HEK293 (cell line): ENCODE measurements around the gene PXDC1.

Experiments used
- CTCF ChIA-PET: fragments of 350-600 bp; formaldehyde crosslinking; extraction: SDS; loops from one replicate; lab custom pipeline; 2021; ENCODE audit warnings: antibody characterized with exemption; lab: Yijun Ruan, JAX
- POLR2A ChIA-PET: fragments of 300-600 bp; formaldehyde crosslinking; extraction: SDS; loops from one replicate; lab custom pipeline; 2020; ENCODE audit warnings: antibody characterized with exemption, inconsistent platforms; lab: Yijun Ruan, JAX
- H3K27ac ChIP-seq: fragments of 200-500 bp; sonication (Bioruptor generic); 2 replicates; pipeline ENCODE4 v1.5.1; 2014; ENCODE audit warnings: low read depth, low read length, control low read depth, inconsistent platforms; ENCODE audit errors: extremely low read depth
- H3K36me3 ChIP-seq, 2 experiments: fragments of 200-500 bp in 1 of 2; sonication (Bioruptor generic) in 1 of 2; 1 replicate in 1 of 2; 2 replicates in 1 of 2; pipeline ENCODE4 v1.5.1; 2014 to 2017; ENCODE audit warnings: inconsistent platforms in 2 of 2, low read length in 2 of 2; ENCODE audit not compliant: control insufficient read depth in 2 of 2, insufficient read depth in 1 of 2
- H3K4me1 ChIP-seq: fragments of 200-500 bp; sonication (Bioruptor generic); 2 replicates; pipeline ENCODE4 v1.5.1; 2014; ENCODE audit warnings: mild to moderate bottlenecking, low read length, inconsistent platforms; ENCODE audit not compliant: control insufficient read depth, insufficient read depth
- H3K4me3 ChIP-seq: 2 replicates; pipeline ENCODE4 v1.5.1; 2011; ENCODE audit warnings: low read depth, mild to moderate bottlenecking, control low read depth, low read length, moderate library complexity
- H3K9me3 ChIP-seq: fragments of 200-500 bp; sonication (Bioruptor generic); 2 replicates; pipeline ENCODE4 v1.5.1; 2014; ENCODE audit warnings: low read depth, low read length, inconsistent platforms; ENCODE audit not compliant: control insufficient read depth, insufficient read depth
- HIC1 ChIP-seq: fragments of 450-650 bp; formaldehyde crosslinking; IDR thresholded peaks from 2 replicates; pipeline ENCODE4 v1.5.1; 2016; ENCODE audit warnings: missing biosample characterization, missing genetic modification characterization
- KLF10 ChIP-seq: fragments of 450-650 bp; IDR thresholded peaks from 2 replicates; pipeline ENCODE4 v1.5.1; 2018; ENCODE audit warnings: missing biosample characterization, mild to moderate bottlenecking, missing genetic modification characterization
- KLF16 ChIP-seq: fragments of 450-650 bp; formaldehyde crosslinking; IDR thresholded peaks from 2 replicates; pipeline ENCODE4 v1.5.1; 2017; ENCODE audit warnings: missing biosample characterization, missing genetic modification characterization
- SP7 ChIP-seq: fragments of 450-650 bp; formaldehyde crosslinking; IDR thresholded peaks from 2 replicates; pipeline ENCODE4 v1.5.1; 2016; ENCODE audit warnings: missing biosample characterization, missing genetic modification characterization
- ZBTB20 ChIP-seq: fragments of 450-650 bp; formaldehyde crosslinking; IDR thresholded peaks from 2 replicates; pipeline ENCODE4 v1.5.1; 2016; ENCODE audit warnings: missing biosample characterization, missing genetic modification characterization
- ZFP3 ChIP-seq: fragments of 450-650 bp; formaldehyde crosslinking; IDR thresholded peaks from 2 replicates; pipeline ENCODE4 v1.5.1; 2016; ENCODE audit warnings: low read depth, missing biosample characterization, missing genetic modification characterization
- ZFP41 ChIP-seq: fragments of 450-650 bp; formaldehyde crosslinking; IDR thresholded peaks from 2 replicates; pipeline ENCODE4 v1.5.1; 2016; ENCODE audit warnings: missing biosample characterization, missing genetic modification characterization, borderline replicate concordance
- ZFP69B ChIP-seq: fragments of 450-650 bp; formaldehyde crosslinking; IDR thresholded peaks from 2 replicates; pipeline ENCODE4 v1.5.1; 2016; ENCODE audit warnings: missing biosample characterization, missing genetic modification characterization
- ZNF132 ChIP-seq: fragments of 450-650 bp; formaldehyde crosslinking; IDR thresholded peaks from 2 replicates; pipeline ENCODE4 v1.5.1; 2017; ENCODE audit warnings: missing biosample characterization, missing genetic modification characterization, borderline replicate concordance
- ZNF202 ChIP-seq: fragments of 450-650 bp; formaldehyde crosslinking; IDR thresholded peaks from 2 replicates; pipeline ENCODE4 v1.5.1; 2016; ENCODE audit warnings: missing biosample characterization, missing genetic modification characterization, borderline replicate concordance
- ZNF248 ChIP-seq: fragments of 450-650 bp; formaldehyde crosslinking; IDR thresholded peaks from 2 replicates; pipeline ENCODE4 v1.5.1; 2017; ENCODE audit warnings: missing biosample characterization, missing genetic modification characterization
- ZNF398 ChIP-seq: fragments of 450-650 bp; formaldehyde crosslinking; IDR thresholded peaks from 2 replicates; pipeline ENCODE4 v1.5.1; 2017; ENCODE audit warnings: missing biosample characterization, missing genetic modification characterization
- ZNF416 ChIP-seq: fragments of 450-650 bp; formaldehyde crosslinking; IDR thresholded peaks from 2 replicates; pipeline ENCODE4 v1.5.1; 2016; ENCODE audit warnings: missing biosample characterization, missing genetic modification characterization
- ZNF555 ChIP-seq: fragments of 450-650 bp; formaldehyde crosslinking; conservative IDR thresholded peaks from 2 replicates; pipeline ENCODE4 v1.5.1; 2017; ENCODE audit warnings: missing biosample characterization, mild to moderate bottlenecking, missing genetic modification characterization, inconsistent platforms
- ZNF561 ChIP-seq: fragments of 450-650 bp; IDR thresholded peaks from 2 replicates; pipeline ENCODE4 v1.5.1; 2018; ENCODE audit warnings: missing biosample characterization, missing genetic modification characterization, borderline replicate concordance
- ZNF621 ChIP-seq: fragments of 450-650 bp; formaldehyde crosslinking; IDR thresholded peaks from 2 replicates; pipeline ENCODE4 v1.5.1; 2017; ENCODE audit warnings: missing biosample characterization, missing genetic modification characterization
- TF ChIP-seq, protein P1 (sequence below): fragments of 450-650 bp; formaldehyde crosslinking; conservative IDR thresholded peaks from 2 replicates; pipeline ENCODE4 v1.5.1; 2016; ENCODE audit warnings: low read depth, missing biosample characterization, missing genetic modification characterization
- TF ChIP-seq, protein P2 (sequence below): fragments of 450-650 bp; formaldehyde crosslinking; IDR thresholded peaks from 2 replicates; pipeline ENCODE4 v1.5.1; 2016; ENCODE audit warnings: missing biosample characterization, missing genetic modification characterization

Gene PXDC1

GRCh38 chr6:3759646-3760232 is 8.2 kb upstream of the PXDC1 start:
- TF ChIP-seq, protein P1, sequence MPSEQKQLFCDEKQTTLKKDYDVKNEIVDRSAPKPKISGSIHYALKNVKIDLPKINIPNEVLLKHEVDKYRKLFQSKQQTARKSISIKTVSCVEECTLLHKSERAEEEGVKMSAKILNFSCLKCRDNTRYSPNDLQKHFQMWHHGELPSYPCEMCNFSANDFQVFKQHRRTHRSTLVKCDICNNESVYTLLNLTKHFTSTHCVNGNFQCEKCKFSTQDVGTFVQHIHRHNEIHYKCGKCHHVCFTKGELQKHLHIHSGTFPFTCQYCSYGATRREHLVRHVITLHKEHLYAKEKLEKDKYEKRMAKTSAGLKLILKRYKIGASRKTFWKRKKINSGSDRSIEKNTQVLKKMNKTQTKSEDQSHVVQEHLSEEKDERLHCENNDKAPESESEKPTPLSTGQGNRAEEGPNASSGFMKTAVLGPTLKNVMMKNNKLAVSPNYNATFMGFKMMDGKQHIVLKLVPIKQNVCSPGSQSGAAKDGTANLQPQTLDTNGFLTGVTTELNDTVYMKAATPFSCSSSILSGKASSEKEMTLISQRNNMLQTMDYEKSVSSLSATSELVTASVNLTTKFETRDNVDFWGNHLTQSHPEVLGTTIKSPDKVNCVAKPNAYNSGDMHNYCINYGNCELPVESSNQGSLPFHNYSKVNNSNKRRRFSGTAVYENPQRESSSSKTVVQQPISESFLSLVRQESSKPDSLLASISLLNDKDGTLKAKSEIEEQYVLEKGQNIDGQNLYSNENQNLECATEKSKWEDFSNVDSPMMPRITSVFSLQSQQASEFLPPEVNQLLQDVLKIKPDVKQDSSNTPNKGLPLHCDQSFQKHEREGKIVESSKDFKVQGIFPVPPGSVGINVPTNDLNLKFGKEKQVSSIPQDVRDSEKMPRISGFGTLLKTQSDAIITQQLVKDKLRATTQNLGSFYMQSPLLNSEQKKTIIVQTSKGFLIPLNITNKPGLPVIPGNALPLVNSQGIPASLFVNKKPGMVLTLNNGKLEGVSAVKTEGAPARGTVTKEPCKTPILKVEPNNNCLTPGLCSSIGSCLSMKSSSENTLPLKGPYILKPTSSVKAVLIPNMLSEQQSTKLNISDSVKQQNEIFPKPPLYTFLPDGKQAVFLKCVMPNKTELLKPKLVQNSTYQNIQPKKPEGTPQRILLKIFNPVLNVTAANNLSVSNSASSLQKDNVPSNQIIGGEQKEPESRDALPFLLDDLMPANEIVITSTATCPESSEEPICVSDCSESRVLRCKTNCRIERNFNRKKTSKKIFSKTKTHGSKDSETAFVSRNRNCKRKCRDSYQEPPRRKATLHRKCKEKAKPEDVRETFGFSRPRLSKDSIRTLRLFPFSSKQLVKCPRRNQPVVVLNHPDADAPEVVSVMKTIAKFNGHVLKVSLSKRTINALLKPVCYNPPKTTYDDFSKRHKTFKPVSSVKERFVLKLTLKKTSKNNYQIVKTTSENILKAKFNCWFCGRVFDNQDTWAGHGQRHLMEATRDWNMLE (tag by site-specific recombination), result no peak
- TF ChIP-seq ZFP3 (tag by site-specific recombination) (no peak), ZNF202 (tag by site-specific recombination) (no peak), SP7 (tag by site-specific recombination) (no peak), ZFP41 (tag by site-specific recombination) (no peak), ZFP69B (no peak), ZNF398 (tag by site-specific recombination) (no peak), ZBTB20 (tag by site-specific recombination) (no peak), ZNF416 (tag by site-specific recombination) (no peak), HIC1 (tag by site-specific recombination) (no peak), KLF10 (tag by site-specific recombination) (no peak), KLF16 (no peak), ZNF248 (tag by site-specific recombination) (no peak), ZNF621 (tag by site-specific recombination) (no peak), ZNF561 (tag by site-specific recombination) (no peak), ZNF132 (tag by site-specific recombination) (no peak), ZNF555 (no peak)
- TF ChIP-seq, protein P2, sequence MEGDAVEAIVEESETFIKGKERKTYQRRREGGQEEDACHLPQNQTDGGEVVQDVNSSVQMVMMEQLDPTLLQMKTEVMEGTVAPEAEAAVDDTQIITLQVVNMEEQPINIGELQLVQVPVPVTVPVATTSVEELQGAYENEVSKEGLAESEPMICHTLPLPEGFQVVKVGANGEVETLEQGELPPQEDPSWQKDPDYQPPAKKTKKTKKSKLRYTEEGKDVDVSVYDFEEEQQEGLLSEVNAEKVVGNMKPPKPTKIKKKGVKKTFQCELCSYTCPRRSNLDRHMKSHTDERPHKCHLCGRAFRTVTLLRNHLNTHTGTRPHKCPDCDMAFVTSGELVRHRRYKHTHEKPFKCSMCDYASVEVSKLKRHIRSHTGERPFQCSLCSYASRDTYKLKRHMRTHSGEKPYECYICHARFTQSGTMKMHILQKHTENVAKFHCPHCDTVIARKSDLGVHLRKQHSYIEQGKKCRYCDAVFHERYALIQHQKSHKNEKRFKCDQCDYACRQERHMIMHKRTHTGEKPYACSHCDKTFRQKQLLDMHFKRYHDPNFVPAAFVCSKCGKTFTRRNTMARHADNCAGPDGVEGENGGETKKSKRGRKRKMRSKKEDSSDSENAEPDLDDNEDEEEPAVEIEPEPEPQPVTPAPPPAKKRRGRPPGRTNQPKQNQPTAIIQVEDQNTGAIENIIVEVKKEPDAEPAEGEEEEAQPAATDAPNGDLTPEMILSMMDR (tag by site-specific recombination), result no peak
- Histone ChIP-seq H3K27ac (no peak overlapping the region), H3K9me3 (no peaks in the 10 kb centered on the region), H3K4me3 (no peak overlapping the region), H3K36me3 (no peaks in the 10 kb centered on the region), H3K4me1 (no peaks in the 10 kb centered on the region)
- CTCF ChIA-PET, result interaction anchor here (0.5 to 2.4 kb wide), 7 partner anchors 11 to 739 kb away, joined by 3 to 14 read pairs (median 3); partner anchors contain the start of gene FAM50B
- POLR2A ChIA-PET, result no interaction called here
